Neural progenitor cell (in vitro differentiated cells): Measurements from ENCODE around the gene MOK. TPM values are rescaled to one million over a fixed set of nuclear protein-coding genes. Genes with fewer than 3 reads are reported as not detected.

Source experiments
- DNase-seq: peaks from one replicate; pipeline ENCODE4 v3.0.0-alpha.2; 2016; ENCODE audit warnings: low spot score
- H2AFZ ChIP-seq: fragments of 200-600 bp; sonication (generic); replicated peaks from 2 replicates; pipeline ENCODE4 v1.6.1; 2016; ENCODE audit warnings: antibody characterized with exemption
- H3F3A ChIP-seq: fragments of 200-600 bp; sonication (generic); 2 replicates; pipeline ENCODE4 v1.6.1; 2016; ENCODE audit warnings: antibody characterized with exemption, low read depth
- H3K27ac ChIP-seq: fragments of 200-600 bp; sonication (generic); 2 replicates; pipeline ENCODE4 v1.5.1; 2016; ENCODE audit warnings: mild to moderate bottlenecking
- H3K27me3 ChIP-seq: fragments of 200-600 bp; sonication (generic); 2 replicates; pipeline ENCODE4 v1.6.1; 2016; ENCODE audit warnings: mild to moderate bottlenecking, moderate library complexity
- H3K36me3 ChIP-seq: fragments of 200-600 bp; sonication (generic); 2 replicates; pipeline ENCODE4 v1.5.1; 2016
- H3K4me1 ChIP-seq: fragments of 200-600 bp; sonication (generic); 2 replicates; pipeline ENCODE4 v1.6.1; 2016; ENCODE audit warnings: mixed run types
- H3K4me2 ChIP-seq: fragments of 200-600 bp; sonication (generic); 2 replicates; pipeline ENCODE4 v1.6.1; 2016
- H3K4me3 ChIP-seq: fragments of 200-600 bp; sonication (generic); 2 replicates; pipeline ENCODE4 v1.5.1; 2016
- H3K79me2 ChIP-seq: fragments of 200-600 bp; sonication (generic); 2 replicates; pipeline ENCODE4 v1.6.1; 2016; ENCODE audit warnings: low read depth
- H3K9ac ChIP-seq: fragments of 200-600 bp; sonication (generic); 2 replicates; pipeline ENCODE4 v1.6.1; 2016
- H3K9me3 ChIP-seq: fragments of 200-600 bp; sonication (generic); 2 replicates; pipeline ENCODE4 v1.5.1; 2016; ENCODE audit warnings: low read depth
- H4K20me1 ChIP-seq: fragments of 200-600 bp; sonication (generic); 2 replicates; pipeline ENCODE4 v1.6.1; 2016; ENCODE audit warnings: low read depth
- H3K27ac Mint-ChIP-seq: 3 replicates; pipeline ENCODE4 v1.8.0; 2021; ENCODE audit warnings: mixed read lengths
- H3K27me3 Mint-ChIP-seq: 2 replicates; pipeline ENCODE4 v1.8.0; 2022; ENCODE audit warnings: low read depth, mild to moderate bottlenecking, inconsistent platforms, moderate library complexity, mixed read lengths; ENCODE audit not compliant: insufficient read depth
- H3K36me3 Mint-ChIP-seq: 3 replicates; pipeline ENCODE4 v1.8.0; 2021; ENCODE audit warnings: mixed read lengths
- H3K4me1 Mint-ChIP-seq: 3 replicates; pipeline ENCODE4 v1.8.0; 2021; ENCODE audit warnings: mixed read lengths
- H3K4me3 Mint-ChIP-seq: 3 replicates; pipeline ENCODE4 v1.8.0; 2021; ENCODE audit warnings: mild to moderate bottlenecking, moderate library complexity, mixed read lengths
- H3K9me3 Mint-ChIP-seq: 3 replicates; pipeline ENCODE4 v1.8.0; 2020; ENCODE audit warnings: mixed read lengths
- EZH2 ChIP-seq: fragments of 200-600 bp; sonication (generic); IDR thresholded peaks from 2 replicates; pipeline ENCODE4 v1.6.1; 2017; ENCODE audit warnings: antibody characterized with exemption, mild to moderate bottlenecking, moderate library complexity
- EZH2phosphoT487 ChIP-seq: fragments of 200-600 bp; sonication (generic); IDR thresholded peaks from 2 replicates; pipeline ENCODE4 v1.6.1; 2017; ENCODE audit warnings: antibody characterized with exemption
- total RNA-seq: library from RNA; depleted of rRNA; stranded (reverse); fragments of >200 nt; gene quantifications from 2 replicates; pipeline ENCODE4 v1.2.3, GENCODE V29; 2015; ENCODE audit warnings: low replicate concordance
- TF ChIP-seq, protein P1 (sequence below): fragments of 200-600 bp; sonication (generic); IDR thresholded peaks from 2 replicates; pipeline ENCODE4 v1.5.1; 2017; ENCODE audit warnings: antibody characterized with exemption, mild to moderate bottlenecking

Gene MOK
- total RNA-seq, 1 donor from 2014 or later: 9.9 TPM

DNA sequence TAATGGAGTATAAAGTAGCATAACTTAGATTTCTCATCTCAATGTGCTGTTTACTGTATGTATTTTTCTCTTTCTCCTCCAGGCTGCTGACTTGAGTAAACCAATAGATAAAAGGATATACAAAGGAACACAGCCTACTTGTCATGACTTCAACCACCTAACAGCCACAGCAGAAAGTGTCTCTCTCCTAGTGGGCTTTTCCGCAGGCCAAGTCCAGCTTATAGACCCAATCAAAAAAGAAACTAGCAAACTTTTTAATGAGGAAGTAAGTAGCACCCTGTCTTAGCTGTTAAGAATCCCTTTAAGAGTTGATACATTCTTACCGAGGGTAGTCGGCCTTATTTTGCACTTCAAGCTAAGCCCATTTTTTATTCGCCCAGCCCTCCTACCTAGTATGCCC lies 110.1 kb downstream of the MOK start:
- Histone ChIP-seq H3K36me3 (no peaks in the 10 kb centered on the region), H4K20me1 (peaks cover 47% of the 10 kb centered on the region), H3K27me3 (no peaks in the 10 kb centered on the region), H3K79me2 (peaks cover 39% of the 10 kb centered on the region), H2AFZ (no peak overlapping the region), H3K27ac (no peak overlapping the region), H3K4me2 (no peak overlapping the region), H3F3A (peaks cover 7% of the 10 kb centered on the region), H3K4me1 (peaks cover 7% of the 10 kb centered on the region), H3K9ac (no peak overlapping the region), H3K4me3 (no peak overlapping the region), H3K9me3 (no peaks in the 10 kb centered on the region)
- H3K4me1 Mint-ChIP-seq: peaks cover 6% of the 10 kb centered on the region
- H3K27me3 Mint-ChIP-seq: peaks cover 3% of the 10 kb centered on the region
- no peak overlapping the region for H3K27ac Mint-ChIP-seq
- peaks cover 17% of the 10 kb centered on the region for H3K36me3 Mint-ChIP-seq
- TF ChIP-seq, protein P1, sequence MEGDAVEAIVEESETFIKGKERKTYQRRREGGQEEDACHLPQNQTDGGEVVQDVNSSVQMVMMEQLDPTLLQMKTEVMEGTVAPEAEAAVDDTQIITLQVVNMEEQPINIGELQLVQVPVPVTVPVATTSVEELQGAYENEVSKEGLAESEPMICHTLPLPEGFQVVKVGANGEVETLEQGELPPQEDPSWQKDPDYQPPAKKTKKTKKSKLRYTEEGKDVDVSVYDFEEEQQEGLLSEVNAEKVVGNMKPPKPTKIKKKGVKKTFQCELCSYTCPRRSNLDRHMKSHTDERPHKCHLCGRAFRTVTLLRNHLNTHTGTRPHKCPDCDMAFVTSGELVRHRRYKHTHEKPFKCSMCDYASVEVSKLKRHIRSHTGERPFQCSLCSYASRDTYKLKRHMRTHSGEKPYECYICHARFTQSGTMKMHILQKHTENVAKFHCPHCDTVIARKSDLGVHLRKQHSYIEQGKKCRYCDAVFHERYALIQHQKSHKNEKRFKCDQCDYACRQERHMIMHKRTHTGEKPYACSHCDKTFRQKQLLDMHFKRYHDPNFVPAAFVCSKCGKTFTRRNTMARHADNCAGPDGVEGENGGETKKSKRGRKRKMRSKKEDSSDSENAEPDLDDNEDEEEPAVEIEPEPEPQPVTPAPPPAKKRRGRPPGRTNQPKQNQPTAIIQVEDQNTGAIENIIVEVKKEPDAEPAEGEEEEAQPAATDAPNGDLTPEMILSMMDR: no peak
- TF ChIP-seq EZH2phosphoT487: no peak
- TF ChIP-seq EZH2: no peak
- no peaks in the 10 kb centered on the region for H3K9me3 Mint-ChIP-seq
- DNase-seq: no peak
- no peak overlapping the region for H3K4me3 Mint-ChIP-seq

DNA sequence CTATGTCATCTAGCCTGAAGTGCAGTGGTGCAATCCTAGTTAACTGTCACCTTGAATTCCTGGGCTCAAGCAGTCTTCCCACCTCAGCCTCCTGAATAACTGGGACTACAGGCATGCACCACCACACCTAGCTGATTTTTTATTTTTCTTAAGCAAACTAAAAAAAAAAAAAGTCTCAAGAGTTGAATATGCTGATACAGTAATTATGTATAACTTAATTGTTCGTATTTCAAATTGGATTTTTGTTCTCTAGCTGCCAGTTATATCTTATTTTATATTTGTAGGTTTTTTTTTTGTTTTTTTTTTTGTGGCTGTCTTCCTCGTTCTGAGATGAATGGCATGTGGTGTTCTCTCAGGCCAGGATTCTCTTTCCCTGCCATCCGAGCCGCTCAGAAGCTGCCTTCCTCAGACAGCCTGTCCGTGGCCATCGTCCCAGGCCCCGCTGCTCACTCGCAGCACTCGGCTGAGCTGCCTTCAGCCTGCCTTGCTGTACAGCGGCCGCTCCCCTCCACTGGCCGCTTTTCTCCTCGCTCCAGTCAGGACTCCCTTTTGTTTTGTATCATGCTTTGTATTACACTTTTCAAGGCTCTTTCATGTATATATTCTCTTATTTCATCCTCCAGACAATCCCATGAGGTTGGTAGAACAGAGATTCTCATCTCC lies 112.0 kb downstream of the MOK start:
- H3K4me3 ChIP-seq: no peak overlapping the region
- peaks cover 58% of the 10 kb centered on the region for H3K79me2 ChIP-seq
- peak; percentile 42 for DNase-seq
- H3K27me3 ChIP-seq: no peaks in the 10 kb centered on the region
- peaks cover 7% of the 10 kb centered on the region for H3K4me1 ChIP-seq
- peaks cover 40% of the 10 kb centered on the region for H4K20me1 ChIP-seq
- H3K27ac ChIP-seq: peak overlapping the region; percentile 3
- no peak for TF ChIP-seq EZH2phosphoT487
- TF ChIP-seq, protein P1: no peak
- no peaks in the 10 kb centered on the region for H3K9me3 ChIP-seq
- Mint-ChIP-seq H3K9me3 (no peaks in the 10 kb centered on the region), H3K27me3 (peaks cover 5% of the 10 kb centered on the region), H3K4me3 (no peak overlapping the region), H3K27ac (no peak overlapping the region), H3K36me3 (peaks cover 19% of the 10 kb centered on the region), H3K4me1 (peaks cover 8% of the 10 kb centered on the region)
- H3K9ac ChIP-seq: no peak overlapping the region
- H3K4me2 ChIP-seq: no peak overlapping the region
- peaks cover 7% of the 10 kb centered on the region for H3F3A ChIP-seq
- H2AFZ ChIP-seq: no peak overlapping the region
- H3K36me3 ChIP-seq: no peaks in the 10 kb centered on the region

DNA sequence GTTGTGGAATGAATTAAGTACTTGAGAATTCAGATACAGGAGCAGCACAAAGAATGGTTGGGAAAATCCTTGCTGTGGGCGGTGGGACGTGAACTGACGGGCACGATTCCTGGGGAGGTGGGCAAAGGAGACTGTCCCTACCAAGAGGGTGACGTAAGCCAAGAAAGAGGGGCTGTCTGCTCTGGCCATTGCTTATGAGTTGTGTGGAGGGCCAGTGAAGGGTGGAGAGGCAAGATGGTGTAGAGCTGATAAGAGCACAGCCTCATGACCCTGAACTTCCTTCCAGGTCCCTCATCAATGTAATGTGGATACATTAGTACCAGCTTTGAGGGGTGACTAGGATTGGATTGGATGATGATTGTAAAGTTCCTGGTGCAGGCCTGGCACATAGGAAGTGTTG lies 115.1 kb downstream of the MOK start:
- H3K4me3 Mint-ChIP-seq: no peak overlapping the region

More for the DNA sequence above, 115.1 kb downstream of the MOK start:
- Histone ChIP-seq H2AFZ (no peak overlapping the region), H3K9me3 (no peaks in the 10 kb centered on the region), H4K20me1 (peaks cover 58% of the 10 kb centered on the region), H3K4me2 (no peak overlapping the region), H3K4me1 (peaks cover 13% of the 10 kb centered on the region), H3K79me2 (peaks cover 78% of the 10 kb centered on the region), H3F3A (peaks cover 7% of the 10 kb centered on the region), H3K27ac (no peak overlapping the region), H3K27me3 (no peaks in the 10 kb centered on the region), H3K36me3 (no peaks in the 10 kb centered on the region), H3K9ac (no peak overlapping the region), H3K4me3 (no peak overlapping the region)
- Mint-ChIP-seq H3K9me3 (no peaks in the 10 kb centered on the region), H3K4me1 (peaks cover 31% of the 10 kb centered on the region), H3K36me3 (peaks cover 3% of the 10 kb centered on the region), H3K27ac (no peak overlapping the region), H3K27me3 (peaks cover 3% of the 10 kb centered on the region)
- no peak for DNase-seq
- TF ChIP-seq EZH2phosphoT487: no peak
- TF ChIP-seq EZH2: no peak
- TF ChIP-seq, protein P1: no peak
